GM18505 (cell line): ENCODE measurements around the gene SAMD5.

Source experiments
- ATAC-seq: cut with Tn5 transposase; IDR thresholded peaks from one replicate; pipeline ENCODE4 v1.9.1; 2021; ENCODE audit not compliant: unreplicated experiment
- POLR2A ChIP-seq: IDR thresholded peaks from 4 replicates; pipeline ENCODE4 v1.6.1; 2011; ENCODE audit warnings: borderline replicate concordance; ENCODE audit not compliant: insufficient read depth, insufficient read length; ENCODE audit errors: extremely low read depth

Gene SAMD5

DNA sequence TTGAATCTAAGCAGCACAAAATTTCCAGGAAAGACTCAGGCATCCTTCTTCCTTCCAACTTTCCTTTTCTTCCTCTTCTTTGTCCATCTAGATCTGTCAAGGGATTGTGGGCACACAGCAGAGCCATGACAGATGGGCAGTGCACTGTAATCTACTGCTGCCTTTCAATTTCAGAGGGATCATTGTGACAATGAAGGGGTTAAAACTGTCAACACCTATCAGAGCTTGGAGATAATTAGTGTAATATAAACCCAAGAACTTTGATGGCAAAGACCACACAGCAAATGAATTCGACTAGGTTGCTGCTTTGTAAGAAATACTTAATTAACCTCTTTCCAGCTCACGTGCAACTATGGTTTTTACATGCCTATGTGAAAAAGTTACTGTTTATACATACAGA, 55.0 kb downstream of the SAMD5 start:
- no peak for TF ChIP-seq POLR2A
- no peak for ATAC-seq

DNA sequence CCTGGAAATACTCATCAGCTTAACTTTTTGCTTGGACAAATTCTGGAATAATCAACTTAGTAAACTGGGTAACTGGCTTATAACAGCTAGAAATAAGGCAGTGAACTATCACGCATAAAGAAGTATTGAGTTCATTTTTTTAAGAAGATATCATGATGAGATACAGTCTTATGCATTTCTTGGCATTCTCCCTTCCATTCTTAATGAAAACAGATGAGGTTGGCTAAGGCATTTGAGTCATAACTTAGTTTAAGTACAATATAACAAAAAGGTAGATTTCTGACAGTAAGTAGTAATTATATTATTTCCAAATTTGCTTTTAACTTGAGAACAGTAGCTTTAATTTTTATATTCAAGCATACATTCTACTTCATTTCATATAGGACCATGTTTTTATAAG, 56.1 kb downstream of the SAMD5 start:
- no peak for TF ChIP-seq POLR2A
- no peak for ATAC-seq

GRCh38 chr6:147566244-147566898, 57.9 kb downstream of the SAMD5 start:
- no peak for ATAC-seq
- TF ChIP-seq POLR2A, result no peak

DNA sequence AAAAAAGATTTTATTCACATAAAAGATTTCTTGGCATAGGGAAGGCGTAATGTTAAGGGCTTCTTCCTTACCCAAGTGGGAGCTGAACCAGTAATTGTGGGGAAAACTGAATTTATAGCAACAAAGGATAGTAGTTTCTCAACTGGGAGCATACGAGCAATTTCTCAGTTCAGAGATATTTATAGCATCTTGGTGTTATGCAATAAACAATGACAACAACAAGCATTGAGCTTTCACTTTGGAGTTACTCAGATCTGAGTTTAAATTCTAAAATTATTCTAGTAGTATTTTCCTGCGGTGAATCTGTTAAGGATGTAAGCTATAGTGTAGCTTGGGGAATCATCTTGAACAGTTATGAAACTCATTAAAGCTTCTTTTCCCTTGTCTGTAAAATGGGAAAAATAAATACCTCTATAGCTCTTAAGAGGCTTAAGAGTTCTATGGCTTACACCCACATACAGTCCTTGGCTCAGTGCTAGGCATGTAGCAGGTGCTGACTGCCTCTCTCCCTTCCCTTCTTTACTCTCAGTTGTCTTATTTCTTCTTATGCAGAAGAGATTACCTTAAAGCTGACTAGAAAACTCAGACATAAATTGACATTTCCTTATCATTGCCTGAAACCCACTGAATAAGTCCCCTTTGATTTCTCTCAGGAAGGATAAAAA, 58.8 kb downstream of the SAMD5 start:
- no peak for TF ChIP-seq POLR2A
- no peak for ATAC-seq

DNA sequence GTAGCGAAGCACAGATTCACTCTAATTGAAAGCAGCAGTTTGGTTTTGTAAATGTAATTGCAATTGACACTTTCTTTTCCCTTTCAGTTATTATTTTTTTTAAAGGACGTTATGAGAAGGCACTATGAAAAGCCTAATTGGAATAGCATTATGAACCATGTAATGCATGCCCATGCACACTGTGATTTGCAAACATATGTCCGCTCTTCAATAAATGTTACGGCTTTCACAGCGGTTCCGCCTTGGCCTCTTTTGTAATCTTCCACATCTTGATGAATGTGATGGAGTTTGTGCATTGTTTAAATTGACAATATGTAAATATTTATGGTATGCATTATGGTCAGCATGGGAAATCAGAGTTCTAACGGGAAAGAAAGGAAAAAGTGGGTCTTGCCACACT, 61.3 kb downstream of the SAMD5 start:
- no peak for ATAC-seq

DNA sequence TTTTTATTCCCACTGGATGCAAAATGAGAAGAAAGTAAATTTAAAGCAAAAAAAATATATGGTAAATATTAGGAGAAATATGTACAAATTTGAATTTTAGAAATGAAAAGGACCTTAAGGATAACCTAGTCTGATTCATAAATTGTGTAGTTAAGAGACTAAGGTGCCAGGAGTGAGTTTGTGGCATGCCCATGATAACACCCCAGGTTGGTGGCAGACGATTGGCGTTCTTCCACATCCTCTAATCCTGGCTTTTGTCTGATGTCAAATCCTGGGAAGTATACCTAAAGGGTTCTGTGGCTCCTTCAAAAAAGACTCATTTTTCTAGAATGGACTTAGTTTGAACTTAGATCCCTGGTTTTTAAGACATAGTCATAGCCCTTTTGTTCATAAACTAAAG, 62.2 kb downstream of the SAMD5 start:
- TF ChIP-seq POLR2A, result no peak
- ATAC-seq, result no peak

More for the DNA sequence above, 61.3 kb downstream of the SAMD5 start:
- TF ChIP-seq POLR2A, result no peak

DNA sequence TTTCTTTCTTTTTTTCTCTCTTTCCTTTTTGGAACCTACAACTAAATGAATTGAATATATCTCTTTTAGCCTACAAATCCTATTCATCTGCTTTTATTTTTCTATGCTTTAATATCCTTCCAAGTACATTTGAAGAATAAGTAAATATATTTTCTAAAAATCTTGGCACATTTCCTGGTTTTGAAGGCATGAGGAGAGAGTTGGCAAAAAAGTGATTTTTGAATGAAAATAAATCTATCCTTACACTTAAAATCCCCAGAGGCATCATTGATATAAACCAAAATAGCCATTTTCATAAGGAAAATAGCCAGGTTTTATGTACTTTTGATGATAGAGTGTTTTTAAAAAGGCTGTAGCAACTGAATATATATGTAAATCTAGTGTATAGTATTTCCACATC, 69.0 kb downstream of the SAMD5 start:
- ATAC-seq, result no peak

DNA sequence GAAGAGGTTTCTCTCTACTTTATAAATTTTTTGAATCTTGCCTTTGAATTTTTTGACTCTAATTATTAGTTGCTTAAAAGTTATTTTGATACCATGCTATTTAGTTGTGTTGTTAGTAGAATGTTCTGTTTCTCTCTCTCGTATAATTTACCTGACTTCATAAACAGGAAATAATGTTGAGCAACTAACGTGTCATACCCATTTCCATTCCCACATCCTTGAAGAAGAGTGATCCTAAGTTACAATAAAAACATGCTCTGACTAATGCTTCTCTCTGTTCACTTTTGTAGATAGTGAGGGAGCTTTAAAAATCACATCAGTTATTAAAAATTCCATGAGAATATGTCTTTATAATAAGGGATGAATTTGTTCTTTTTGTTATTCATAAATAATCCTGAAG, 69.7 kb downstream of the SAMD5 start:
- no peak for ATAC-seq
- TF ChIP-seq POLR2A, result no peak

More for the DNA sequence above, 69.0 kb downstream of the SAMD5 start:
- no peak for TF ChIP-seq POLR2A

- ATAC-seq, result no peak
- TF ChIP-seq POLR2A, result no peak
Observed at GRCh38 chr6:147578883-147579282, 70.4 kb downstream of the SAMD5 start.

GRCh38 chr6:147579667-147580066, 71.2 kb downstream of the SAMD5 start:
- no peak for ATAC-seq
- no peak for TF ChIP-seq POLR2A

GRCh38 chr6:147582991-147583390, 74.5 kb downstream of the SAMD5 start:
- no peak for ATAC-seq
- TF ChIP-seq POLR2A, result no peak

DNA sequence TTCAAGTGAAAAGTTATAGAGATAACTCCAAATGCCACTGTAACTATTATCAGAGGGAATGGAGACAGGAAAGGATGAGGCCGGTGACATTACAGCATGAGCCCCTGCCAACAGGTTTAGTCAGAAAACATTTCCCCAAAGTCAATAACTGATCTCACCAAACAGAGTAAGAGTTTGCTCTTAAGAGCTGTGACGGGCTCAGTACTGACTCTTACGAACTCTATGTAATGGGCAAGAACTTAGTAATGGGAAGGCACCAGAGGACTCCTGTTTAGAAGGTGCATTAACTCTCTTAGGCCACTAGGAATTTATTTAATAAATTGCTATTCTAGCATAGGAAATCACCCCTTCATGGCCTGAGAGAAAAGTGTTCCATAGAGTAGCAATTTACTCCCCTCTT, 76.8 kb downstream of the SAMD5 start:
- no peak for TF ChIP-seq POLR2A

GRCh38 chr6:147586044-147586443, 77.6 kb downstream of the SAMD5 start:
- no peak for TF ChIP-seq POLR2A
- no peak for ATAC-seq

More for the DNA sequence above, 76.8 kb downstream of the SAMD5 start:
- no peak for ATAC-seq

DNA sequence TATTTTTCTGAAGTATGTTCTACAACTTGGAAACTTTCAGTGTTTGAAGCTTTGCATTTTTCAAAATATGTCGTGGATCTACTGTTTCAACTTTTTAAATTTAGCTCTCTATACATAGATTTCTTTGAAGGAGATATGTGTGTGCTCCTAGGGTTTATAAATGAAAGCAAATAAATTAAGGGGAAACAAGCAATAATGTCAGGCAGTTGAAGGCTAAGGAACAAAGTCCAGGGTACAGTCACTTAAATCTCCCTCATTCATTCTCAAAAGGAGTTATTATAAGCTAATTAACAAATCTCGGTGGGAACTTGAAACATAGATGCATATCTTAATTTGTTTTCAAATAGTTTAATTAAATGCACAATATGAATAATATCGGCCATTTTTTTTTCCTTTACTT, 79.4 kb downstream of the SAMD5 start:
- ATAC-seq, result no peak
- no peak for TF ChIP-seq POLR2A

- TF ChIP-seq POLR2A, result no peak
- no peak for ATAC-seq
Observed at GRCh38 chr6:147588469-147588868, 80.0 kb downstream of the SAMD5 start.

DNA sequence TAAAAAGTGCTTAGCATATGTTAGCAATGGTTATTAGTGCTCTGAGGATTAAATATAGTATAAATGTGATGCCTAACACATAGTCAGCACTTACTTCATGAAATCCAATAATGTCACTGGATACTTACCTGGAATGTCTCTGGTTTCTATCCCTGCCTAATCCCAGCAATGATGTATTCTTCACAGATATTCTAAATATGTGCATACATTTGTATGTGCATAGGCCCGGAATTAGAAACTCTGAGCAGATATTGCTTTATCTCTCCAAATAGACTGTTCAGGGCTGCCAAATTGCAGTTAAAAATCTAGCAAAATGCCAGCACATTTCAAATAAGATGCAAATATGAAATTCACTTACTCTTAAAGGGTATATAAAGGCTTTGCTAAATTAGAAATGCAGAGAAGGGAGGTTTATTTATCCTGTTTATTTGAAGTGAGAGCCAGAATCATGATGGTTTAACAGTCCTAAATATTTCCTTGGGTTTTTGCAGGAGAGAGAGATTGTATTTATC, 81.3 kb downstream of the SAMD5 start:
- ATAC-seq, result no peak
- no peak for TF ChIP-seq POLR2A
